HL-60/S4 treated with retinoic acid at 250 ng/mL for 4 days and 3 days (cell line): ENCODE data around the gene CEP152.

Experiments used
- in situ Hi-C: fragments of 300-500 bp; cut with MboI; formaldehyde crosslinking; loops from 2 replicates; pipeline ENCODE4 v1.7.0; 2022; ENCODE audit warnings: low sequenced_read_pairs

The CEP152 gene, protein sequence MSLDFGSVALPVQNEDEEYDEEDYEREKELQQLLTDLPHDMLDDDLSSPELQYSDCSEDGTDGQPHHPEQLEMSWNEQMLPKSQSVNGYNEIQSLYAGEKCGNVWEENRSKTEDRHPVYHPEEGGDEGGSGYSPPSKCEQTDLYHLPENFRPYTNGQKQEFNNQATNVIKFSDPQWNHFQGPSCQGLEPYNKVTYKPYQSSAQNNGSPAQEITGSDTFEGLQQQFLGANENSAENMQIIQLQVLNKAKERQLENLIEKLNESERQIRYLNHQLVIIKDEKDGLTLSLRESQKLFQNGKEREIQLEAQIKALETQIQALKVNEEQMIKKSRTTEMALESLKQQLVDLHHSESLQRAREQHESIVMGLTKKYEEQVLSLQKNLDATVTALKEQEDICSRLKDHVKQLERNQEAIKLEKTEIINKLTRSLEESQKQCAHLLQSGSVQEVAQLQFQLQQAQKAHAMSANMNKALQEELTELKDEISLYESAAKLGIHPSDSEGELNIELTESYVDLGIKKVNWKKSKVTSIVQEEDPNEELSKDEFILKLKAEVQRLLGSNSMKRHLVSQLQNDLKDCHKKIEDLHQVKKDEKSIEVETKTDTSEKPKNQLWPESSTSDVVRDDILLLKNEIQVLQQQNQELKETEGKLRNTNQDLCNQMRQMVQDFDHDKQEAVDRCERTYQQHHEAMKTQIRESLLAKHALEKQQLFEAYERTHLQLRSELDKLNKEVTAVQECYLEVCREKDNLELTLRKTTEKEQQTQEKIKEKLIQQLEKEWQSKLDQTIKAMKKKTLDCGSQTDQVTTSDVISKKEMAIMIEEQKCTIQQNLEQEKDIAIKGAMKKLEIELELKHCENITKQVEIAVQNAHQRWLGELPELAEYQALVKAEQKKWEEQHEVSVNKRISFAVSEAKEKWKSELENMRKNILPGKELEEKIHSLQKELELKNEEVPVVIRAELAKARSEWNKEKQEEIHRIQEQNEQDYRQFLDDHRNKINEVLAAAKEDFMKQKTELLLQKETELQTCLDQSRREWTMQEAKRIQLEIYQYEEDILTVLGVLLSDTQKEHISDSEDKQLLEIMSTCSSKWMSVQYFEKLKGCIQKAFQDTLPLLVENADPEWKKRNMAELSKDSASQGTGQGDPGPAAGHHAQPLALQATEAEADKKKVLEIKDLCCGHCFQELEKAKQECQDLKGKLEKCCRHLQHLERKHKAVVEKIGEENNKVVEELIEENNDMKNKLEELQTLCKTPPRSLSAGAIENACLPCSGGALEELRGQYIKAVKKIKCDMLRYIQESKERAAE (N-terminal part only)

GRCh38 chr15:48810414-48811324 lies at the start of gene CEP152:
Gene CEP152, minus strand, starts transcription at chr15:48811069. Its CDS starts 5,420 bp downstream, at chr15:48805649.
- in situ Hi-C loops = loop anchor here (25.0 kb wide), 1 partner anchor 448 kb away; no protein-coding TSS in a partner anchor

DNA sequence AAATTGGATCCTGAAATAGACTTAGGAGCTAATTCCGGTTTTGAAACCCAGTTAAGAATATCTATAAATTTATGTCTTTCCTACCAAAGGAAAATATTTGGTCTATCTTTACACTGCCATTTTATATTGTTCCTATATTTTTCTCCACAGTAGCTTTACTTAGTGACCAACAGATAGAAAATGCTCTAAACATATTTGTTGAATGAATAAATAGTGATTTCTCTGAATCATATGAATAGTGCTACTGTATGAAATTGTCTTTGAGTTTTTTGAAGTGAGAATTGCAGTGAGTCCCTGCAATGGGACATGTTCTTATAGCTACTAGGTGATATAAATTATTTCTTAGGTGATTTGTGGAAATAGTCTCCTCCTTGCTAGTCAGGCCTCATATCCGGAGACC lies 48.6 kb upstream of the CEP152 start:
- in situ Hi-C loops = loop anchor here (25.0 kb wide), 2 partner anchors 278 to 1278 kb away; no protein-coding TSS in a partner anchor

GRCh38 chr15:48858401-48858800 lies 47.5 kb upstream of the CEP152 start:
- in situ Hi-C loops = loop anchor here (25.0 kb wide), 2 partner anchors 279 to 1279 kb away; no protein-coding TSS in a partner anchor

DNA sequence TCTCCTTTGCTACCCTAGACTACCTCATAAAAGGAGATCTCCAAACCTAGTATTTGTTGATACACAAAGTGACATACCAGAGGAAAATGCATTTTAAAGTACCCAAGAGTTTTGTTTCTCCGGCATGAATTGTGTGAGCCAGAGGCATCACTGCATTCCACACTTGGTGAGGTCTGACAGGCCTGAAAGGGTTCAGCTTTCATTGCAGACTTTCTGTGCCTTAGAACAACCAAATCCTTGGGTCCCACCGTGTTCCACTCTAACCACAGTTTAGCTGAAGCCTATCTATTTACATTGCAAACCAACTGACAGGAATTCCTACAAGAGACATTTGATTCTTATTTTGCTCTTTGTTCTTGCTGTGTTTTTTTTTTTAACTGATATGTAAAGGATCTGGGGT lies 46.1 kb upstream of the CEP152 start:
- in situ Hi-C loops = loop anchor here (25.0 kb wide), 2 partner anchors 280 to 1280 kb away; no protein-coding TSS in a partner anchor

- in situ Hi-C loops = loop anchor here (25.0 kb wide), 2 partner anchors 282 to 1282 kb away; no protein-coding TSS in a partner anchor
Measured at GRCh38 chr15:48855501-48856440, 44.9 kb upstream of the CEP152 start.

DNA sequence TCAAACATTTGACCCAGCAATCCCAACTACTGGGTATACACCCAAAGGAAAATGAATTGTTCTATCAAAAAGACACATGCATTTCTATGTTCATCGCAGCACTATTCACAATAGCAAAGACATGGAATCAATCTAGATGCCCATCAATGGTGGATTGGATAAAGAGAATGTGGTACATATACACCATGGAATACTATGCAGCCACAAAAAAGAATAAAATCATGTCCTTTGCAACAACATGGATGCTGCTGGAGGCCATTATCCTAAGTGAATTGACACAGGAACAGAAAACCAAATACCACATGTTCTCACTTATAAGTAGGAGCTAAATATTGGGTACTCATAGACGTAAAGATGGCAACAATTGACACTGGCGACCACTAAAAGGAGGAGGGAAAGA lies 43.6 kb upstream of the CEP152 start:
- in situ Hi-C loops = loop anchor here (25.0 kb wide), 2 partner anchors 283 to 1283 kb away; no protein-coding TSS in a partner anchor

DNA sequence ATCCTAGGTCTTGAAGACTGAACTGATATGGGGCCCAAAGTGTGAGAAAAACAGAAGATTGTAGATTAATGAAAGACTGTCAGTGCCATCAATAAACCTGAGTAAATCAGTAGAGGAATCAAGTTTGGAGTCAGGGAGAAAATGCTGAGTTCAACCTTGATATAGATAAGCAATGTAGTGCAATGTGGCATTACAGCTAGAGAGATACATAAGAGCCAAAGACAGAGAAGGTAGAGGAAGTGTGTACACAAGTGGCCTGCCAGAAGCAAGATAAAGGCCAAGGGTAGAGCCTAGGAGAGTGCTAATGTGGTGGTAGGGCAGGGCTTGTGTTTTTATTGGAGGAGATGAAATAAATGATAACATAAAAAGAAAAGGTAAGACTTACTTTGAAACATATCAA lies 41.1 kb upstream of the CEP152 start:
- in situ Hi-C loops = loop anchor here (25.0 kb wide), 2 partner anchors 285 to 1285 kb away; no protein-coding TSS in a partner anchor

DNA sequence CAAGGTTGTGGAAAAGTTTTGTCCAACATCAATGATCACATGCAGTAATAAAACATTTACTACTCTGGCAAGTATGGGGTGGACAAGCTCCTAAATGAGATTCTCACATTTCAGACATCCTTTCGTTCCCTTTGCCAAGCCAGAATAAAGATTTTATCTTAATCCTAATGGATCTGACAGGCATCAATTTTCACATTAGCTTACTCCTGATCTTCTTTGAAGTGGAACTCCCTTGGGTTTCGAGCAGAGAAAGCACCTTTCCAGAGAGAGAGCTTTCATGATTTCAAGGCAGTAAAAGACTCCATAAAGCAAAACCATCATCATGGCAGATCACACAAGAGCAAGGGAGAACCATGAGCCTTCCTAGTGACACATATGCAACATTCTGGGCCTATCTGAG lies 39.8 kb upstream of the CEP152 start:
- in situ Hi-C loops = loop anchor here (25.0 kb wide), 2 partner anchors 287 to 1287 kb away; no protein-coding TSS in a partner anchor

- in situ Hi-C loops = no loop called here
Measured at GRCh38 chr15:48845123-48845522, 34.3 kb upstream of the CEP152 start.

DNA sequence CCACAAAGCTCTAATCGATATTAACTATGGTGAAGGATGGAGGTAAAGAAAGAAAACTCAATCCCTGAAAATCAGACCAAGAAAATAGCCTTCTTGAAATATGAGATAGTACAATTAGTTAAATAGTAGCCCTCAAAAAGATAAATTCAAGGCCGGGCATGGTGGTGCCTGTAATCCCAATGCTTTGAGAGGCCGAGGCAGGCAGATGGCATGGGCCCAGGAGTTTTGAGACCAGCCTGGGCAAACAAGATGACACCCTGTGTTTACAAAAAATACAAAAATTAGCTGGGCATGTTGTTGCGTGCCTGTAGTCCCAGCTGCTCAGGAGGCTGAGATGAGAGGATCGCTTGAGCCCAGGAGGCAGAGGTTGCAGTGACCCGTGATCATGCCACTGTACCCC lies 31.6 kb upstream of the CEP152 start:
- in situ Hi-C loops = no loop called here

DNA sequence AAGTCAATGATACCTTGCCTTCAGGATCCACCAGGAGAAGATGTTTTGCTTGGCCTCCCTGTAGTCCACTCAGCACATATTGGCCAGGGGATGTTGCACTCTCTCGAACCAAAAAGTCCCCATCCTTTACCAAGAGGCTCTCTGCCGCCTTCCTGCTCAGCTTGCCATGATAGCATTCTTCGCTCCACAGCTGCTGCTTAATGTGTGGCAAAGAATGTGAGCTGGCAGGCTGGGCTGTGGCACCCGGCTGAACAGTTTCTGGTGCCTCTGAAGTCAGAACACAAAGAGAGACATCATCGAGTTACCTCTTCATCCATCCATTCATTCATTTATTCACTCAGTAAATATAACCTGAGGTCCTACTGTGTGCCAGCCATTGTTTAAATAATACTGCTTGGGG lies 23.9 kb upstream of the CEP152 start:
- in situ Hi-C loops = no loop called here

GRCh38 chr15:48833526-48834239 lies 22.8 kb upstream of the CEP152 start:
- in situ Hi-C loops = no loop called here

DNA sequence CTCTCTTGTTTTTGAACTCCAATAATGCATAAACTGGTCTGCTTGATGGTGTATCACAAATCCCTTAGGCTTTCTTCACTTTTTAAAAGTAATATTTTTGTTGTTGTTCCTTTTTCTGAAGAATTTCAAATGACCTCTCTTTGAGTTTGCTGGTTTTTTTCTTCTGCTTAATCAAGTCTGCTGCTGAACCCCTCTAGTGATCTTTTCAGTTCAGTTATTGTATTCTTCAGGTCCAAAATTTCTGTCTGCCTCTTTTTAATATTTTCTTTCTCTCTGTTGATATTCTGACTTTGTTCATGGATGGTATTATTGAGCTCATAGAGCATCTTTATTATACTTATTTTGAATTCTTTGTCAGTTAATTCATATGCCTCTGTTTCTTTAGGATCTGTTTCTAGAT lies 21.8 kb upstream of the CEP152 start:
- in situ Hi-C loops = no loop called here

DNA sequence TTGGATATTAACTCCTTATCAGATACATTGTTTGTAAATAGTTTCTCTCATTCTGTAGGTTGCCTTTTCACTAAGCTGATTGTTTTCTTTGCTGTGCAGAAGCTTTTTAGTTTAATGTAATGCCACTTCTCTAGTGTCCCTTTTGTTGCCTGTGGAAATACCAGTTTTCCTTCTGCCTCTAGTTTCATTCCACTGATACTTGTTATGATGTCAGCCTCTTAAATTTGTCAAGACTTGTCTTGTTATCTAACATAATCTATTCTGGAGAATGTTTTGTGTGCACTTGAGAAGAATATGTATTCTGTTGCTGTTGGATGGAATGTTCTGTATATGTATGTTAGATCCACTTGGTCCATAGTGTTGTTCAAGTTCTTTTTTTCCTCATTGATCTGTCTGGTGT lies 18.0 kb upstream of the CEP152 start:
- in situ Hi-C loops = no loop called here

- in situ Hi-C loops = no loop called here
Measured at GRCh38 chr15:48828471-48828870, 17.6 kb upstream of the CEP152 start.

- in situ Hi-C loops = no loop called here
Measured at GRCh38 chr15:48825075-48825474, 14.2 kb upstream of the CEP152 start.

DNA sequence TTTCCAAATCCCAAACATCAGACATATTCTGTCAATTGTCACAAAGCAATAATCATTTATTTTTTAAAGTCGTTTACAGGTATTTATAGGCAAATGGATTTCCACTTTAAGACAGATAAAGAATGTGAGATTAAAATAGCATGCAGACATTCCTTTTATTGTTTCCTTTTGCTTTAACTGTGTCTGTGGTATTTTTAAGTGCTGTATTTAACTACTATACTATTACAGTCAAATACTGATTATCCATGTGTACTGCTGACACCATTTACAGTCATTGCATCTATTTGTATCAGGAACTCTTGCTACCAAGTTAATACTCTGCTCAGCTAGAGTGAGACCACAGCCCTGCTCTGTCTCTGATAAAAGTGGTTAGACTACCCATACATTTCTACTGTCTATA lies 12.8 kb upstream of the CEP152 start:
- in situ Hi-C loops = loop anchor here (25.0 kb wide), 1 partner anchor 461 kb away; no protein-coding TSS in a partner anchor
